ENCODE measurements around the gene SMYD4. TPM values are rescaled to one million over a fixed set of nuclear protein-coding genes. Genes with fewer than 3 reads are reported as not detected.
"Not testable (repeated sequence)": the region's sequence is repeated elsewhere in the genome, so short reads cannot be mapped to it uniquely, and the experiment has no call there.

SMYD4 gene
- total RNA-seq, 6 donors from 2014 or later, result 9.1 to 28.3 (median 17.3) TPM

DNA sequence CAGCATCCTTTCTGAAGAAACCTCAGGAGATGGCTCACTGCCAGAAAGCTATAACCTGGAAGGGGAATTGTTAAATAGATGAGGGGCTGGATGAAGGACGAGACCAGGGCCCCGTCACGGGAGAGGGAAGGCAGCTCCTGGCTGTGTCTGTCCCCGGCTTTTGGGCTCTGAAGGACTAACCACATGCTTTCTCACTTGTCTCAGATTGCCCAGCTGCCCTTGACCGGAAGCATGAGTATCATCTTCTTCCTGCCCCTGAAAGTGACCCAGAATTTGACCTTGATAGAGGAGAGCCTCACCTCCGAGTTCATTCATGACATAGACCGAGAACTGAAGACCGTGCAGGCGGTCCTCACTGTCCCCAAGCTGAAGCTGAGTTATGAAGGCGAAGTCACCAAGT lies 53.4 kb downstream of the SMYD4 start:
- WGBS, 2 donors, result 88% methylated on average over 10 of the region's 10 CpGs
- no peak overlapping the region for H3K4me3 ChIP-seq
- DNase-seq (no peak), ATAC-seq (ENCODE audit: low FRiP score in 2 of 2) (no peak)
- H3K9me3 ChIP-seq, result no peaks in the 10 kb centered on the region
- H3K4me1 ChIP-seq, result peaks cover 22 to 48% (median 33%) of the 10 kb centered on the region in 4 donors
- TF ChIP-seq EP300 (IDR thresholded peaks at IDR 0.05) (no peak), POLR2AphosphoS5 (IDR thresholded peaks at IDR 0.05) (no peak), POLR2A (IDR thresholded peaks at IDR 0.05) (no peak), CTCF (IDR thresholded peaks at IDR 0.05) (no peak)
- peak overlapping the region in 2 of 4 donors; percentile 35 to 97 for H3K27ac ChIP-seq
- no peaks in the 10 kb centered on the region for H3K27me3 ChIP-seq
- peaks cover 0 to 15% (median 9%) of the 10 kb centered on the region in 4 donors for H3K36me3 ChIP-seq

GRCh38 chr17:1774390-1775176 lies 55.1 kb downstream of the SMYD4 start:
- Histone ChIP-seq H3K9me3 (no peaks in the 10 kb centered on the region), H3K27ac (peak overlapping the region in 3 of 4 donors; percentile 5 to 71 (median 65)), H3K4me3 (no peak overlapping the region), H3K4me1 (peaks cover 15 to 42% (median 23%) of the 10 kb centered on the region in 4 donors), H3K27me3 (no peaks in the 10 kb centered on the region), H3K36me3 (peaks cover 0 to 9% (median 6%) of the 10 kb centered on the region in 4 donors)
- TF ChIP-seq POLR2AphosphoS5 (IDR thresholded peaks at IDR 0.05) (no peak), POLR2A (IDR thresholded peaks at IDR 0.05) (no peak), CTCF (IDR thresholded peaks at IDR 0.05) (no peak), EP300 (IDR thresholded peaks at IDR 0.05) (no peak)
- WGBS, 2 donors, result 92 to 93% methylated on average over 20 to 21 of the region's 21 CpGs
- ATAC-seq (ENCODE audit: low FRiP score in 2 of 2) (no peak), DNase-seq (no peak)

- peak overlapping the region; percentile 5 to 71 (median 66) for H3K27ac ChIP-seq
- no peaks in the 10 kb centered on the region for H3K9me3 ChIP-seq
- peaks cover 11 to 40% (median 19%) of the 10 kb centered on the region in 4 donors for H3K4me1 ChIP-seq
- ATAC-seq (ENCODE audit: low FRiP score in 2 of 2) (peak in 1 of 2 donors; percentile 27), DNase-seq (no peak)
- H3K4me3 ChIP-seq, result no peak overlapping the region
- H3K36me3 ChIP-seq, result peaks cover 0 to 9% (median 6%) of the 10 kb centered on the region in 4 donors
- 35 to 39% methylated on average over 6 to 7 of the region's 7 CpGs for WGBS, 2 donors
- no peaks in the 10 kb centered on the region for H3K27me3 ChIP-seq
- TF ChIP-seq POLR2A (IDR thresholded peaks at IDR 0.05) (peak in 1 of 4 donors; percentile 14), CTCF (IDR thresholded peaks at IDR 0.05) (no peak), EP300 (IDR thresholded peaks at IDR 0.05) (no peak), POLR2AphosphoS5 (IDR thresholded peaks at IDR 0.05) (no peak)
Measured at GRCh38 chr17:1773696-1774181, 56.0 kb downstream of the SMYD4 start.

DNA sequence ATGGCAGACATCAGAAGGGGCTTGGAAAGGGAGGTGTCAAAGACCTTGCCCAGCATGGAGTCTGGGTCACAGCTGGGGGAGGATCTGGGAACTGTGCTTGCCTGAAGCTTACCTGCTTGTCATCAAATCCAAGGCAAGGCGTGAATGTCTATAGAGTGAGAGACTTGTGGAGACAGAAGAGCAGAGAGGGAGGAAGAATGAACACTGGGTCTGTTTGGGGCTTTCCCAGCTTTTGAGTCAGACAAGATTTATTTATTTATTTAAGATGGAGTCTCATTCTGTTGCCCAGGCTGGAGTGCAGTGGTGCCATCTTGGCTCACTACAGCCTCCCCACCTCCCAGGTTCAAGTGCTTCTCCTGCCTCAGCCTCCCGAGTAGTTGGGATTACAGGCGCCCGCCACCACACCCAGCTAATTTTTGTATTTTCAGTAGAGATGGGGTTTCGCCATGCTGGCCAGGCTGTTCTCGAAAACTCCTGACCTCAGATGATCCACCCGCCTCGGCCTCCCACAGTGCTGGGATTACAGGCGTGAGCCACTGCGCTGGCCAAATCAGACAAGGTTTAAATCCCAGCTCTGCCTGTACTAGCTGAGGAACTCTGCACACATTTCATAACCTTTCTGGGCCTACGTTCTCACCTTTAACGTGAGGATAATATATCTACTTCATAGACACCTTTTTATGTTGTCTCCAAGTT lies 56.6 kb downstream of the SMYD4 start:
- H3K4me3 ChIP-seq, H3K9me3 ChIP-seq, DNase-seq, H3K36me3 ChIP-seq, H3K27me3 ChIP-seq: not testable (repeated sequence)
- peaks cover 11 to 40% (median 17%) of the 10 kb centered on the region in 4 donors for H3K4me1 ChIP-seq
- H3K27ac ChIP-seq, result peak overlapping the region; percentile 5 to 71 (median 66)
- WGBS, 2 donors, result 80 to 82% methylated on average over 12 of the region's 12 CpGs
- ATAC-seq (ENCODE audit: low FRiP score in 2 of 2), result peak in 1 of 2 donors; percentile 61

DNA sequence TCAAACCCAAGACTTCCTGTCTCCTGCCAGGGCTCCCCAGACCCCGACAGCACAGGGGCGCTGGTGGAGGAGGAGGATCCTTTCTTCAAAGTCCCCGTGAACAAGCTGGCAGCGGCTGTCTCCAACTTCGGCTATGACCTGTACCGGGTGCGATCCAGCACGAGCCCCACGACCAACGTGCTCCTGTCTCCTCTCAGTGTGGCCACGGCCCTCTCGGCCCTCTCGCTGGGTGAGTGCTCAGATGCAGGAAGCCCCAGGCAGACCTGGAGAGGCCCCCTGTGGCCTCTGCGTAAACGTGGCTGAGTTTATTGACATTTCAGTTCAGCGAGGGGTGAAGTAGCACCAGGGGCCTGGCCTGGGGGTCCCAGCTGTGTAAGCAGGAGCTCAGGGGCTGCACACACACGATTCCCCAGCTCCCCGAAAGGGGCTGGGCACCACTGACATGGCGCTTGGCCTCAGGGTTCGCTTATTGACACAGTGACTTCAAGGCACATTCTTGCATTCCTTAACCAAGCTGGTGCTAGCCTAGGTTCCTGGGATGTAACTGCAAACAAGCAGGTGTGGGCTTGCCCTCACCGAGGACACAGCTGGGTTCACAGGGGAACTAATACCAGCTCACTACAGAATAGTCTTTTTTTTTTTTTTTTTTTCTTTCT lies 59.8 kb downstream of the SMYD4 start:
- TF ChIP-seq CTCF (IDR thresholded peaks at IDR 0.05) (peak in 2 of 6 experiments; percentile 6), POLR2A (IDR thresholded peaks at IDR 0.05) (no peak), POLR2AphosphoS5 (IDR thresholded peaks at IDR 0.05) (peak in 1 of 2 donors; percentile 15), EP300 (IDR thresholded peaks at IDR 0.05) (no peak)
- H3K9me3 ChIP-seq, result no peaks in the 10 kb centered on the region
- H3K4me1 ChIP-seq, result peaks cover 16 to 31% (median 23%) of the 10 kb centered on the region in 4 donors
- ATAC-seq (ENCODE audit: low FRiP score in 2 of 2) (peak in 1 of 2 donors; percentile 82), DNase-seq (peak in 1 of 2 donors; percentile 50)
- WGBS, 2 donors, result 27 to 43% methylated on average over 11 to 21 of the region's 21 CpGs
- H3K27ac ChIP-seq, result peak overlapping the region; percentile 39 to 82 (median 66)
- H3K4me3 ChIP-seq, result no peak overlapping the region
- H3K36me3 ChIP-seq, result no peaks in the 10 kb centered on the region
- H3K27me3 ChIP-seq, result no peaks in the 10 kb centered on the region
